Measurements from ENCODE around the gene SHPK.

The SHPK gene

DNA sequence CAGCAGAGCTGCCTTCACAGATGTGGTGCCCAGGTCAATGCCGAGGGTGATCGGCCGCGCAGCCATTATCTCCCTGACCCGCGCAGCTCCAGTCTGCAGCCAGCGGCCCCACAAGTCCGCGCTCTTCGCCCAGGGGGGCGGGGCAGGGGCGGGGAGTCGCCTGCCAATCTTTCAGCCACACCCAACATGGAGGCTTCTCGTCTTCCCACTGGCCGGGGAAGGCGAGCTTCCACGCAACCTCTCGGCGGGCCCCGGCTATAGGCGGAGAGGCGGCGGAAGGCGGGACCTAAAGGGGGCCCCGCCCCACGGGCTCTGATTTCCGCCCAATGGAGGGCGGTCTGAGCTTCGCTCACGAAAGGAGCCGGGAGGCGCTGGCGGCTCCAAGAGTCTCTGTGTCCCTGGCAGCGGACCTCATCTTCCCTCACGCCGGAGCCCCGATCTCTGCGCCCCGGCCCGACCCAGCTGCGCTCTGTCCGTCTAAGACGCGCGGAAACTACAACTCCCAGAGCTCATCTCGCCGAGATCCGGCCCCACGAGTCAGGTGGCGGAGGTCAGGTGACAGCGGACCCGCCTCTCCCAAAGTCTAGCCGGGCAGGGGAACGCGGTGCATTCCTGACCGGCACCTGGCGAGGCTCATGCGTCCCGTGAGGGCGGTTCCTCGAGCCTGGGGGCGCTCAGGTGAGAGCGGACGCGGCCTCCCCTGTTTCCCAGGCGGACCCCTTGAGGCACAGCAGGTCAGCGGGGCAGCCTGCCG is at the start of gene SHPK, which contains the start of gene CTNS:
Gene SHPK (minus strand): TSS at position 97 of the 754 bp plus-strand sequence. CDS start 31 bp downstream, at position 66.
Gene CTNS (plus strand): TSS at position 607 of the 754 bp plus-strand sequence. CDS start 3,447 bp downstream, outside the sequence.
- peak; percentile 94 for DNase-seq

GRCh38 chr17:3685174-3685573 is 49.1 kb upstream of the SHPK start:
- no peak for DNase-seq

DNA sequence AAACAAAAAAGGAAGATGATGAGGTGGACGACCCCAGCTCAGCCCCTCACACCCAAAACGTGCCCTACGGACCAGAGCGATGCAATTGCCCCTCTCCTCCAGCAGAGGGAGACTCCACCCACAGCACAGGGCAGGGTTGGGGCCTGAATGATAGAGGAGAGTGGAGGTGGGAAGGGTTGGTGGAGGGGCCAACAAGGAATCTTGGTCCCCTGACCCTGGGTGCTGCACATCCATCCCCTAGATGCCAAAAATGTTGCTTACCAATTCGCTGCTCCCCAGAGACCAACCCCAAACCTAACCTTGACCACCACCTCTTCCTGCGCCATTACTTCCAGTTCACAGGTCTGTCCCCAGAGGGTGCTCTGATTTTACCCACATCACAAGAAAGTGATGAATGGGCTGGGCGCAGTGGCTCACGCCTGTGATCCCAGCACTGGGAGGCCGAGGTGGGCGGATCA is 47.0 kb upstream of the SHPK start:
- peak; percentile 64 for DNase-seq

DNA sequence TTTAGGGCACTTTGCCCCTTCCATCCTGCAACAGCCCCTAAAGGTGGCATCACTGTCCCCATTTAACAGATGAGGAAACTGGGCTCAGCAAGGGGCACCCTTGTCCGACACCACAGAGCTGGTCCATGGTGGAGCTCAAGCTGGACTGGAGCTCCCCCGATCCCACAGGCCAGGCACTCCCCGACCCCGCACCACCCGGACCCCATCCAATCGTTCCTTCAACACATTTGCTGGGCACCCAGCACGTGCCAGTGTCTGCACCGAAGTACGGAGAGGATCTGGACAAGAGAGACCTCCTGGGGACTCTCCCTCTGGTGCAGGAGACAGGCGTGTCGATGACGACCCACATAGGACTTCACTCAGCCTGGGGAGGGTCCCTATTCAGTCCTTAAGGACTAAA is 46.0 kb upstream of the SHPK start:
- no peak for DNase-seq

DNA sequence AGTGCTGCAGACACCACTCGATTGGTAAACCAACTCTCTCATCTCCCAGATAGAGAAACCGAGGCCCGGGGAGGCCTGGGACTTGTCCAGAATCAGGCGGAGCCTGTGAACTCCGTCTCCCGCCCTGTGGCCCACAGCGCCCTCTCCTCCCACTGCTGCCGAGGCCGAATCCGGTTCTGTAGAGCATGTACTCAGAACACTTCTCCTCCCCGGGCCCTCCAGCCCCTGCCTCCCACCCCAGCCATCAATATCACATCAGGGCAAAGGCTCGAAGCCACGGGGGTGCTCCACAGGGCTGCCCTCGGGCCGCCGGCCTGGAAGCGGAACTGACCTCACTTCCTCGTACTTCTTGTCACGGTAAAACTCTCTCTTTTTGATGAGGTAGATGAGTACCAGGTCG is 45.5 kb upstream of the SHPK start:
- no peak for DNase-seq

DNA sequence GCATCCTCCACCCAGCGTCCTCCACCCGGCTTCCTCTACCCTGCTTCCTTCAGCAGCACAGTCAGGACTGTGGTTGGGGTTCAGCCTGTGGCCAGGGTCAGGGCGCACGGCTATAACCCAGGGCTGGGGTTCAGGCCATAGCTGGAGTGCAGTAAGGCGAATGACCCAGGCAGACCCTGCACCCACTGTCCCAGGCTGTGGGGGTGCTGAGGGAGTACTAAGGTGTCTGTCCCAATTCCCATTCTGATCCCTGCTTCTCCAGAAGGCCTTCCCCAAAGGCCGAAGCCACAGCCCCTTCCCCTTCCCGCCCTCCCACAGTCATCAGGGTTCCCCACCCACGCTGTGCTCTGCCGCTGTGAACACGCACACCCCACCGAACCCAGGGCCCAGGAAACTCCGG is 45.0 kb upstream of the SHPK start:
- no peak for DNase-seq

DNA sequence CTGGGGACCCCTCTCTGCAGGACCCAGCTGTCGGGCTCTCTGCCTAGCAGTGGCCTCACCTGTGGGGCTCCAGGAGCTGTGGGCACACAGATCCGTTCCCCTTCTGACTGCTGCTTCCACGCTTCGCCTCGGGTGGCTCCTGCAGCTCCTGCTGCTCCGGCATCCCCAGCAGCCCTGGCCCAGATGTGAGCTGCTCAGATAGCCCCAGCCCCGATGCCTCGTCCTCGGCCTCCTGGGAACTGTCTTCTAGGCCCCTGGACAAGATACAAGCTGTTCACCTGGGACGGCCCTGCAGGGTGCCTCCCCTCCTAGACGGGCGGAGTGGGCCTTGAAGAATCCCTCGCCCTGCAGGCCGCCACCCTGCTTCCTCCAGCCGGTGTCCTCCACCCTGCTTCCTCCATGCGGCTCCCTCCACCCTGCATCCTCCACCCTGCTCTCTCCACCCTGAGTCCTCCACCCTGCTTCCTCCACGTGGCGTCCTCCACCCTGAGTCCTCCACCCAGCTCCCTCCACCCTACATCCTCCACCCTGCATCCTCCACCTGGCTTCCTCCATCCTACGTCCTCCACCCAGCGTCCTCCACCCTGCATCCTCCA is 43.6 kb upstream of the SHPK start:
- DNase-seq, result no peak

DNA sequence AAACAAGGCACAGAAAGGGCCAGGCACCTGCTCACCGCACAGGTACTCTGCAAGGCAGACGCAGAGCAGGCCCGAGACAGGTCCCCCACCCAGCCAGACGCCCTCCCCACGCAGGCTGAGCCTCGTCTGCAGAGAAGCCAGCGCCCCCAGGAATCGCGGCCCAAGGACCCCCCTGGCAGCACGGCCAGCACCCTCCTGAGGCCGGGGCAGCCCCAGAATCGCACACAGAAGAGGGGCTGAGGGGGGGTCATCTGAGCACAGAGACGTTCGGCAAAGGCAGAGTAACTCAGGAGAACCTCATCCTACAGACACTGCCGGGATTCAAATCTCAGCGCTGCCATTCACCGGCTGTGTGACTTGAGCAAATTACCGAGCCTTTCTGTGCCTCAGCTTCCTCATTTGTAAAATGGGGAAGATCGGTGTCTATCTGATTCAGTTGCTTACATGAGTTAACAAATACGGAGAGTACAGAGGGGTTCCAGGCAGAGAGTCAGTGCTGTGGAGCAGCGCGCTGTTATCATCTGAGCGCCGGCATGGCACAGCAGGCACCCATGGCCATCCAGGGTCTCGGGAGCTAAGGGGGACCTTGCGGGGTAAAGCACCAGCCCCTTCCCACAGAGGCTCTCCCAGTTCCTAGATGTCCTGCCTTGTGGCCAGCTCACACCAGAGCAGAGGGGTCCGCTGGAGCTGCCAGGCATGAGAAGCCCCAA is 42.9 kb upstream of the SHPK start:
- no peak for DNase-seq

- no peak for DNase-seq
These were observed 42.2 kb upstream of the SHPK start for GRCh38 chr17:3678095-3678820.

GRCh38 chr17:3675886-3676285 is 39.8 kb upstream of the SHPK start:
- no peak for DNase-seq

DNA sequence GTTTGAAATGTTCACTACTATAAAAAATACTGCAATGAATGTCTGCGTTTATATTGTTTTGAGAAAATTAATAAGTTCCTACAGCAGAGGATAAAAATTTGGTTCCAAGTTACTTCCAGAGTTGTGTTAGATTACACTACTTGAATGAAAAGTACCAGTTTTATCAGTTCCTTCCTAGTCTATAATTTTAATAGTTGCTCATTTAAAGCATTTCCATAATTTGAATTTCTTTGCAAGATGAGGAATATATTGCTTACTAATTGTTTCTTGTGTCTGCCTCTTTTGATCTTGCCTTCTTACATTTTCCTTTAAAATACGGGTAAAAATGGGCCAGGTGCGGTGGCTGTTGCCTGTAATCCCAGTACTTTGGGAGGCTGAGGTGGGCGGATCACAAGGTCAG is 36.5 kb upstream of the SHPK start:
- DNase-seq, result no peak

DNA sequence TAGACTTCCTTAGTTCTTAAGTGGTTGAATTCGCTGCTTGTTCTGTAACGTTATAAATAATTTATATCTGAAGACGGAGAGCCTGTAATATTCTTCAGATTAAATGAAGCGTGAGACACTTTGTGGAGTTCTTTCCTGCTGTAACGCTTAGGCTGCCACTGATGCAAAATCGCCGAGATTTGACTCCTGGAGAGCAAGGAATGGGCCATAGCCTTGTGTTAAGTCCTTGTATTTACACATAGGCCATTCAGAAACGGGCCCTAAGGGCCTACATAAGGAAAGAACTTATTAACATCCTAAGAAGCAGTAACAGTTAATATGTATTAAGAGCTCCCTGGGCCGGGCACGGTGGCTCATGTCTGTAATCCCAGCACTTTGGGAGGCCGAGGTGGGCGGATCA is 33.5 kb upstream of the SHPK start:
- DNase-seq, result no peak

- DNase-seq, result no peak
These were observed 33.0 kb upstream of the SHPK start for GRCh38 chr17:3669085-3669347.

DNA sequence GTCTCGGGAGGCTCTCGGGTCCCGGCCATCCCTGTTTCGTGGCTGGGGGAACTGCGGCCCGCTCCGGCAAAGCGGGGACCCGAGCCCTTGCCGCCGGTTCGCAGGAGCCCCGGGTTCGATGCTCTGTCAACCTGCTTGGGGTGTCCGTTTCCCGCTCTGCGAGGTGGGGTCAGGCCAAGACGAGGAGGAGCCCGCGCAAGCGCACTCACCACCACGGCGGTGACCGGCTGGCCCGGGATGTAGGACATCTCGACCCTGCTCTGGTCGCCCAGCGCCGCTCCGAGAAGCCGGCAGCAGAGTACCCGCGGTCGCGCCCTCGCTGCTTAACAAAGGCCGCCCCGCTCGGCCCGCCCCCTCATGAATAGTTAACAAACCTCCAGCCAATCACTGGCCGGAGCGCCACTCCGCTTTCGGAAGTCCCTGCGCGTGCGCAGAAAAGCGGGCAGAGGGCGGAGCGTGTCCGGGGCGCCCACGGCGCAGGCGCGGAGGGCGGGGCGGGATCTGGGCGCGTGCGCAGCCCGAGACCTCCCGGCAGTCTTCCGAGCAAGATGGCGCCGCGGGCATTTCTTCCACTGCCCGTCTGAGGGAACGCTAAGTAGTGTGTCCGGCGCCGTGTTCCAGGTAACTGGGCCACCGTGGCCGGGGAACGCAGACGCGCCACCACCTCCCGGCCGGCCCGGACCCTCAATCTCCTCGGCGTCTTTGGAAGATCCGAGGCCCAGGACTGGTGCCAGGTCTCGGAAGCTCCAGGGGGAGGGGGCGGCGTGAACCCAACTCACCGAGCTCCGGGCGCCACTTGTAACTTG is 32.4 kb upstream of the SHPK start, which contains the start of the genes EMC6 and TAX1BP3:
Gene EMC6 (plus strand): TSS at position 534 of the 806 bp plus-strand sequence. CDS start 335 bp downstream, outside the sequence.
Gene TAX1BP3 (minus strand): TSS at position 300 of the 806 bp plus-strand sequence. CDS start 52 bp downstream, at position 248.
- peak; percentile 99 for DNase-seq

DNA sequence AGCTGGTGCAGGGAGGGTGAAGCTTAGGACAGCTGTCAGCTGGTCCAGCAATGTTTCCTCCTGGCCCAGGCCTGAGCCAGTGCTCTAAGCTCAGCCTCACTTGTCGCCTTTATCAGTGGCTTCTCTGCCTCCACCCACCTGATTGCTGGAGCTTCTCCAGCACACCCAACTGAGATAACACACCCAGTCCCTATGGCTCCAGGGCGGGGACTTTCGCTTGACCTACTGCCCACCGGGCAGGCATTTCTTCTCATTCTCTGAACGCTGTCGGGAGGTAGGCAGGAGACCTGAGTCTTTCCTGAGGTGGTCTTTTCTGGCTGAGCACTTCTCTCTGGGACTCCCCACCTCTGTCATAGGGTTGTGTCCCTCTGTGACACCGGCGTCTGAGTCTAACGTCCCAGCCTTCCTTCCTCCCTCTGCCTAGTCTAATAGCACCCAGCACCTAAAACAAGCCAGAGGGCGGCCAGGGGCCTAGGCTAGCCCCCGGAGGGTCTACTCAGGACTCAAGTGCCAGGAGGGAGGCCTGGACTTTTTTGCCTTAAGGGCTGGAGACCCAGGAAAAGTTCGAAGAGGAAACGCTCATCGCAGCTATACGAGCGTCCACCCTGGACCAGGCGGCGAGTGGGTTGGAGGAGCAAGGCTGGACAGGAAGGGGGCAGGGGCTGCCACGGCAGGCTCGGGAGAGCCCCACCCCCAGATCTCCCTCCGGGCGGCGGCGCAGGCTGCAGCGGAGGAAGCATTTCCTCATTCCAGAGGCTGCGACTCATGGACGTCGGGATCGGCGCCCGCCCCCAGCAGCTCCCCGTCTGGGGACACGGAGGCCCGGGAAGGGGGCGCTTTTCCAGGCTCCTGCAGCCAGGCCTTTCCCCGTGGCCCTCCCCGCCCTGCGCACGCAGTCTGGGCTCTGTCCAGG is 31.6 kb upstream of the SHPK start:
- DNase-seq, result peak; percentile 2

- DNase-seq, result no peak
These were observed 30.5 kb upstream of the SHPK start for GRCh38 chr17:3666516-3666915.

DNA sequence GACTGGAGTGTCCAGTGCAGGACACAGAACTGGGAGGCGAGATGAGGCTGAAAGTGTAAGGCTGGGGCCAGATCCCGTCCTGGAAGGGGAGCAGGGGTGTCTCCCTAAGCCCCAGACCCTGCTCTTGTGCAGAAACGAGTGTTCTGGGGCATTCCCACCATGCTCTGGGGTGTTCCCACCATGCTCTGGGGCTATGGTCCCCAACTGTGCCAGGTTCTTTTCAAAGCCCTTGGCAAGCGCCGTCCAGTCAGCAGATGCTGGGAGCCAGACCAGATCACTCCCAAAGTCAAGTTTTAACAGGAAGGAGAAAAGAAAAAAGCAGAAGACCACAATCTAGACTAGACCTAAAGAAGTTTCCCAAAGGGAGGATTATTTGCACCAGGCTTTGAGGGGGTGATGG is 29.8 kb upstream of the SHPK start:
- DNase-seq, result no peak

- no peak for DNase-seq
These were observed 27.3 kb upstream of the SHPK start for GRCh38 chr17:3663102-3664011.

DNA sequence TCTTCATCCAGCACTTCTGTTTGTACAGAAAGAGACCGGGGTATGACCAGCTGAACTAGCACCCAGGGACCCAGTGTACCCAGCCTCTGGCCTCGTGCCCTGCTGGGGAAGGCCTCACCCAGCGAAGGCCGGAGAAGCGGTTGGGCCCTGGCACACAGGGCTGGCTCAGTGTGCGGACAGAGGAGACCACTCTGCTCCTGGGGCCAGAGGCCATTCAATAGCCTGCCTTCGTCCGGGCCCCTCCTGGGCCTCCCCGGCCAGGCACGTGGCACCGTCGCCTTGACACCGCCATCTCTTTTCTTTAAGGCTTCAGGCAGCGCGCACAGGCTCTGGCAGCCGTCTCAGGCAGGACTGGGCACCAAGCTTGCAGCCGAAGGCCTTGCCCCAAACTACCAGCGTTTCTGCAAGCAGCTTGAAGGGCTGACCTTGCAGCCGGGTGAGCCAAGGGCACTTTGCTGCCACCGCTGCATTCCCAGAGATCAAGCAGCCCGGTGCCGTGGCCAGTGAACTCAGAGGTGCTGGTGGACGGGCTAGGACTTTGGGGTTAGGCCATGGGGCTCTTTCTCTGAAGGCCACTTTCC is 24.4 kb upstream of the SHPK start:
- no peak for DNase-seq

Measured in CD4-positive, alpha-beta T cell treated with Interleukin-12 subunit alpha and Interleukin-12 subunit beta, for 1 hour (primary cell).